Measurements from ENCODE around the gene ZFYVE26. TPM values are rescaled to one million over a fixed set of nuclear protein-coding genes. Genes with fewer than 3 reads are reported as not detected.
"Not testable (repeated sequence)": the region's sequence is repeated elsewhere in the genome, so short reads cannot be mapped to it uniquely, and the experiment has no call there.

Gene ZFYVE26
- total and polyA plus RNA-seq, 4 experiments from 2014 or later = 0.95 to 38.1 (median 19.7) TPM

- H3K4me3 Mint-ChIP-seq; H3K27ac Mint-ChIP-seq; H3K27me3 Mint-ChIP-seq; H3K9me3 ChIP-seq (ENCODE audit: control insufficient read depth in 1 of 2, low read length in 2 of 2); H3K4me1 Mint-ChIP-seq; H3K4me1 ChIP-seq (ENCODE audit: insufficient read depth, low read length); H3K27me3 ChIP-seq (ENCODE audit: insufficient read depth, low read length); POLR2A ChIA-PET (ENCODE audit: partially characterized antibody); H3K36me3 Mint-ChIP-seq; H3K36me3 ChIP-seq (ENCODE audit: insufficient read depth, low read length); DNase-seq; H3K27ac ChIP-seq (ENCODE audit: low read depth, low read length); H3K4me3 ChIP-seq (ENCODE audit: low read length in 2 of 2): not testable (repeated sequence)
- intact Hi-C loops (cut with micrococcal nuclease) = loop anchor here (10.0 kb wide), 1 partner anchor 1355 kb away; no protein-coding TSS in a partner anchor
- H3K9me3 Mint-ChIP-seq = peaks cover 0 to 12% (median 6%) of the 10 kb centered on the region in 8 donors
- CTCF ChIA-PET (ENCODE audit: partially characterized antibody) = interaction anchor here (0.6 to 1.0 kb wide), 2 partner anchors 9 to 184 kb away, joined by 3 to 4 read pairs; no protein-coding TSS in a partner anchor
These were observed 106.6 kb downstream of the ZFYVE26 start for GRCh38 chr14:67709796-67710195.

GRCh38 chr14:67709346-67709745 is 107.0 kb downstream of the ZFYVE26 start:
- H3K36me3 ChIP-seq (ENCODE audit: insufficient read depth, low read length); H3K4me1 ChIP-seq (ENCODE audit: insufficient read depth, low read length); H3K27ac Mint-ChIP-seq; H3K4me3 ChIP-seq (ENCODE audit: low read length in 2 of 2); H3K36me3 Mint-ChIP-seq; H3K27me3 Mint-ChIP-seq; H3K4me1 Mint-ChIP-seq; POLR2A ChIA-PET (ENCODE audit: partially characterized antibody); H3K27me3 ChIP-seq (ENCODE audit: insufficient read depth, low read length); H3K9me3 ChIP-seq (ENCODE audit: control insufficient read depth in 1 of 2, low read length in 2 of 2); H3K27ac ChIP-seq (ENCODE audit: low read depth, low read length); H3K4me3 Mint-ChIP-seq; DNase-seq: not testable (repeated sequence)
- H3K9me3 Mint-ChIP-seq = peaks cover 0 to 12% (median 6%) of the 10 kb centered on the region in 8 donors
- CTCF ChIA-PET (ENCODE audit: partially characterized antibody) = interaction anchor here (1.0 to 1.4 kb wide), 2 partner anchors 8 to 183 kb away, joined by 3 to 4 read pairs; no protein-coding TSS in a partner anchor
- intact Hi-C loops (cut with micrococcal nuclease) = loop anchor here (10.0 kb wide), 1 partner anchor 1355 kb away; no protein-coding TSS in a partner anchor

- H3K27ac ChIP-seq (ENCODE audit: low read depth, low read length) = no peak overlapping the region
- DNase-seq = no peak
- peaks cover 0 to 9% (median 4%) of the 10 kb centered on the region in 8 donors for H3K9me3 Mint-ChIP-seq
- H3K36me3 Mint-ChIP-seq = no peaks in the 10 kb centered on the region
- H3K4me1 Mint-ChIP-seq = no peaks in the 10 kb centered on the region
- no peaks in the 10 kb centered on the region for H3K4me1 ChIP-seq (ENCODE audit: insufficient read depth, low read length)
- no peak overlapping the region for H3K4me3 Mint-ChIP-seq
- CTCF ChIA-PET (ENCODE audit: partially characterized antibody) = interaction anchor here (0.7 to 6.0 kb wide), 30 partner anchors 10 to 1347 kb away, joined by 3 to 139 read pairs (median 6); partner anchors contain the start of genes ARG2, PIGH, PLEK2 and RDH11
- peaks cover 3 to 4% of the 10 kb centered on the region in 2 donors for H3K27me3 Mint-ChIP-seq
- H3K9me3 ChIP-seq (ENCODE audit: control insufficient read depth in 1 of 2, low read length in 2 of 2) = no peaks in the 10 kb centered on the region
- no peak overlapping the region for H3K4me3 ChIP-seq (ENCODE audit: low read length in 2 of 2)
- intact Hi-C loops (cut with micrococcal nuclease) = loop anchor here (2.0 to 10.0 kb wide), 2 partner anchors 38 to 1350 kb away; no protein-coding TSS in a partner anchor
- H3K36me3 ChIP-seq (ENCODE audit: insufficient read depth, low read length) = no peaks in the 10 kb centered on the region
- POLR2A ChIA-PET (ENCODE audit: partially characterized antibody) = interaction anchor here (0.7 to 1.5 kb wide), 3 partner anchors 10 to 93 kb away, joined by 3 to 12 read pairs (median 4); partner anchors contain the start of gene RDH11
- H3K27me3 ChIP-seq (ENCODE audit: insufficient read depth, low read length) = no peaks in the 10 kb centered on the region
- no peak overlapping the region for H3K27ac Mint-ChIP-seq
These were observed 111.2 kb downstream of the ZFYVE26 start for GRCh38 chr14:67705211-67705610.

GRCh38 chr14:67704484-67705089 is 111.8 kb downstream of the ZFYVE26 start:
- Mint-ChIP-seq H3K4me3 (no peak overlapping the region), H3K27ac (no peak overlapping the region), H3K9me3 (peaks cover 0 to 2% (median under 1%) of the 10 kb centered on the region in 8 donors), H3K4me1 (no peaks in the 10 kb centered on the region), H3K27me3 (peaks cover 3 to 4% of the 10 kb centered on the region in 2 donors), H3K36me3 (no peaks in the 10 kb centered on the region)
- Histone ChIP-seq H3K9me3 (ENCODE audit: control insufficient read depth in 1 of 2, low read length in 2 of 2) (no peaks in the 10 kb centered on the region), H3K36me3 (ENCODE audit: insufficient read depth, low read length) (no peaks in the 10 kb centered on the region), H3K4me1 (ENCODE audit: insufficient read depth, low read length) (no peaks in the 10 kb centered on the region), H3K27me3 (ENCODE audit: insufficient read depth, low read length) (no peaks in the 10 kb centered on the region), H3K4me3 (ENCODE audit: low read length in 2 of 2) (no peak overlapping the region), H3K27ac (ENCODE audit: low read depth, low read length) (no peak overlapping the region)
- POLR2A ChIA-PET (ENCODE audit: partially characterized antibody) = interaction anchor here (0.7 to 1.5 kb wide), 8 partner anchors 9 to 284 kb away, joined by 3 to 12 read pairs (median 4); partner anchors contain the start of genes PIGH and RDH11
- intact Hi-C loops (cut with micrococcal nuclease) = loop anchor here (1.0 to 10.0 kb wide), 7 partner anchors 38 to 1350 kb away; no protein-coding TSS in a partner anchor
- peak in 4 of 5 donors; percentile 50 to 57 (median 52) for DNase-seq
- CTCF ChIA-PET (ENCODE audit: partially characterized antibody) = interaction anchor here (0.6 to 6.0 kb wide), 49 partner anchors 8 to 1964 kb away, joined by 3 to 139 read pairs (median 5); partner anchors contain the start of genes ARG2, ATP6V1D, EIF2S1 and PIGH

GRCh38 chr14:67703997-67704396 is 112.4 kb downstream of the ZFYVE26 start:
- H3K4me3 Mint-ChIP-seq = no peak overlapping the region
- H3K4me1 ChIP-seq (ENCODE audit: insufficient read depth, low read length) = no peaks in the 10 kb centered on the region
- no peaks in the 10 kb centered on the region for H3K36me3 ChIP-seq (ENCODE audit: insufficient read depth, low read length)
- intact Hi-C loops (cut with micrococcal nuclease) = loop anchor here (1.0 to 10.0 kb wide), 7 partner anchors 37 to 1349 kb away; no protein-coding TSS in a partner anchor
- H3K4me1 Mint-ChIP-seq = no peaks in the 10 kb centered on the region
- H3K9me3 ChIP-seq (ENCODE audit: control insufficient read depth in 1 of 2, low read length in 2 of 2) = no peaks in the 10 kb centered on the region
- no peak overlapping the region for H3K4me3 ChIP-seq (ENCODE audit: low read length in 2 of 2)
- ChIA-PET CTCF (ENCODE audit: partially characterized antibody) (interaction anchor here (0.8 to 6.0 kb wide), 47 partner anchors 9 to 1346 kb away, joined by 3 to 139 read pairs (median 5); partner anchors contain the start of genes ARG2, ATP6V1D, EIF2S1 and PIGH), POLR2A (ENCODE audit: partially characterized antibody) (interaction anchor here (1.0 to 1.5 kb wide), 7 partner anchors 8 to 284 kb away, joined by 3 to 12 read pairs (median 4); partner anchors contain the start of genes PIGH and RDH11)
- no peaks in the 10 kb centered on the region for H3K36me3 Mint-ChIP-seq
- no peak overlapping the region for H3K27ac Mint-ChIP-seq
- H3K27me3 ChIP-seq (ENCODE audit: insufficient read depth, low read length) = no peaks in the 10 kb centered on the region
- H3K27ac ChIP-seq (ENCODE audit: low read depth, low read length) = no peak overlapping the region
- DNase-seq = no peak
- H3K9me3 Mint-ChIP-seq = peaks cover 0 to 1% (median 0%) of the 10 kb centered on the region in 8 donors
- peaks cover 3 to 4% of the 10 kb centered on the region in 2 donors for H3K27me3 Mint-ChIP-seq

- H3K27ac ChIP-seq (ENCODE audit: low read depth, low read length); H3K4me1 ChIP-seq (ENCODE audit: insufficient read depth, low read length); H3K36me3 ChIP-seq (ENCODE audit: insufficient read depth, low read length); H3K36me3 Mint-ChIP-seq; H3K4me3 Mint-ChIP-seq; DNase-seq; H3K27me3 Mint-ChIP-seq; H3K27me3 ChIP-seq (ENCODE audit: insufficient read depth, low read length); H3K4me3 ChIP-seq (ENCODE audit: low read length in 2 of 2); H3K9me3 Mint-ChIP-seq; H3K9me3 ChIP-seq (ENCODE audit: control insufficient read depth in 1 of 2, low read length in 2 of 2); H3K4me1 Mint-ChIP-seq; POLR2A ChIA-PET (ENCODE audit: partially characterized antibody): not testable (repeated sequence)
- CTCF ChIA-PET (ENCODE audit: partially characterized antibody) = interaction anchor here (0.7 to 6.0 kb wide), 7 partner anchors 9 to 178 kb away, joined by 3 to 139 read pairs (median 6); partner anchors contain the start of genes ARG2 and PIGH
- intact Hi-C loops (cut with micrococcal nuclease) = loop anchor here (10.0 kb wide), 1 partner anchor 1347 kb away; no protein-coding TSS in a partner anchor
- H3K27ac Mint-ChIP-seq = peak within 1 kb of the TSS in 1 of 7 donors; percentile 27
These were observed 114.9 kb downstream of the ZFYVE26 start, which contains the start of gene RDH12 for GRCh38 chr14:67701492-67701891. RDH12 (plus strand) TSS chr14:67701886; CDS start chr14:67722643, 20,757 bp downstream.

GRCh38 chr14:67698179-67698578 is 118.2 kb downstream of the ZFYVE26 start:
- no peak for DNase-seq
- ChIA-PET CTCF (ENCODE audit: partially characterized antibody) (interaction anchor here (0.9 to 1.2 kb wide), 3 partner anchors 10 to 270 kb away, joined by 3 to 7 read pairs (median 3); partner anchors contain the start of gene ARG2), POLR2A (ENCODE audit: partially characterized antibody) (no interaction called here)
- H3K4me1 Mint-ChIP-seq = peaks cover 8 to 23% (median 14%) of the 10 kb centered on the region in 4 donors
- no peaks in the 10 kb centered on the region for H3K36me3 ChIP-seq (ENCODE audit: insufficient read depth, low read length)
- no peak overlapping the region for H3K27ac Mint-ChIP-seq
- H3K9me3 Mint-ChIP-seq = no peaks in the 10 kb centered on the region
- H3K27me3 ChIP-seq (ENCODE audit: insufficient read depth, low read length) = no peaks in the 10 kb centered on the region
- no peak overlapping the region for H3K4me3 Mint-ChIP-seq
- H3K27ac ChIP-seq (ENCODE audit: low read depth, low read length) = no peak overlapping the region
- peaks cover 15% of the 10 kb centered on the region for H3K4me1 ChIP-seq (ENCODE audit: insufficient read depth, low read length)
- intact Hi-C loops (cut with micrococcal nuclease) = no loop called here
- no peaks in the 10 kb centered on the region for H3K27me3 Mint-ChIP-seq
- H3K9me3 ChIP-seq (ENCODE audit: control insufficient read depth in 1 of 2, low read length in 2 of 2) = no peaks in the 10 kb centered on the region
- H3K36me3 Mint-ChIP-seq = peaks cover 0 to 7% of the 10 kb centered on the region in 2 donors
- no peak overlapping the region for H3K4me3 ChIP-seq (ENCODE audit: low read length in 2 of 2)

Data from CD4-positive, alpha-beta memory T cell (primary cell).